Cardiac fibroblast (primary cell): Measurements from ENCODE around the gene ZNF581.

Experiments used
- DNase-seq, 2 donors: peaks; one replicate each; pipeline versions ENCODE4 v3.0.0 to v3.0.0-alpha.2; 2010; ENCODE audit warnings: low read depth in 2 of 2
- H3K4me3 ChIP-seq, 2 donors: replicated peaks in 1 of 2; 1 replicate in 1 of 2; 2 replicates in 1 of 2; pipeline ENCODE4 v1.5.1; 2011; ENCODE audit warnings: low read depth in 2 of 2, low read length in 2 of 2, mild to moderate bottlenecking in 2 of 2, moderate library complexity in 1 of 2
- CTCF ChIP-seq: IDR thresholded peaks from one replicate; pipeline ENCODE4 v1.5.1; 2011; ENCODE audit warnings: low read depth, mild to moderate bottlenecking, low read length, inconsistent platforms

Gene ZNF581

GRCh38 chr19:55661826-55662225 lies 18.4 kb downstream of the ZNF581 start:
- DNase-seq = no peak
- TF ChIP-seq CTCF = no peak
- no peak overlapping the region for H3K4me3 ChIP-seq

GRCh38 chr19:55663846-55664536 lies 20.5 kb downstream of the ZNF581 start:
- no peak overlapping the region for H3K4me3 ChIP-seq
- DNase-seq = no peak
- no peak for TF ChIP-seq CTCF

- no peak overlapping the region for H3K4me3 ChIP-seq
- TF ChIP-seq CTCF = no peak
- no peak for DNase-seq
Observed at GRCh38 chr19:55666343-55667005, 23.0 kb downstream of the ZNF581 start.

- no peak for DNase-seq
- no peak for TF ChIP-seq CTCF
- no peak overlapping the region for H3K4me3 ChIP-seq
Observed at GRCh38 chr19:55667006-55667381, 23.5 kb downstream of the ZNF581 start.

GRCh38 chr19:55667511-55667910 lies 24.1 kb downstream of the ZNF581 start:
- no peak overlapping the region for H3K4me3 ChIP-seq
- DNase-seq = no peak
- no peak for TF ChIP-seq CTCF

- DNase-seq = no peak
- no peak overlapping the region for H3K4me3 ChIP-seq
- no peak for TF ChIP-seq CTCF
Observed at GRCh38 chr19:55667958-55668357, 24.5 kb downstream of the ZNF581 start.
